Retina (tissue), 1 donor: Measurements from ENCODE around the gene SIRPD.
"Not testable (repeated sequence)": the region's sequence is repeated elsewhere in the genome, so short reads cannot be mapped to it uniquely, and the experiment has no call there.

ENCODE experiments used
- DNase-seq: peaks from one replicate; pipeline ENCODE4 v3.0.0-alpha.2; 2016

SIRPD gene

DNA sequence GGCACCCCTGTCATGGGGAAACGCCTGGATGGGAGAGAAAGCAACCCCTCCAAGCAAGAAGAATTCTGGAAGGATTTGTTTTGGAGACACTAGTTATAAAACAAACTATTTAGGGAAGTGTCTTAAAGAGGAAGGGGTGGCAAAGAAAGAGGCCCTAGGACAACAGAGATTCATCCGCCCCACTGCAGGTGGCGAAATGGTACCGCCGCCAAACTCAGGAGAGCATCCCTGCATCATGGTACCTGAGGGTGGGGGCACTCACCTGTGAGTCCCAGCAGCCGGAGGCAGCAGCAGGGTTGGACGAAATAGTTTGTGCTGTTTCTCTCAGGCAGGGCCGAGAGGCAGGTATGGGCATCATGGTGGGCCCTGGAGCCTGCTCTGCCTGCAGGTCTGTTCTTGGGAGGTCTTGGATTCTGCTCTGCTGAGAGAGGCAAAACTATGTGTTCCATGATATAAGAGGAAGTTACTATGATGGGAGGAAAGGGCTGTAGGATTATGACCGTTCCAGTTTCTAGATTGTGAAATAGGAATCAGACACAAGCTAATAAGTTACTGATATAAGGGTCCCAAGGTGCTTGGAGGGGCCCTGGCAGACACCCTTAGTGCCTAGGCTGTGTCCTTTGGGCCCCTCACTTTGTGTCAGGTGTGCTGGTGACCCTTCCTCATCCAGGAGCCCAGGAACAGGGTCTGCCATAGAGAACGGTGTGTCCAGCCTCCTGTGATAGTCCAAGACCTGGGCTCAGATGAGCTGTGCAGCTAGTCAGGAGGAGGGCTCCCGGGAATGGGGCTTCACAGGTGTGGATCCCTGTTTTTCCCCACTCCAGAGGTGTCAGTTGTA lies 20.4 kb downstream of the SIRPD start:
- no peak for DNase-seq

DNA sequence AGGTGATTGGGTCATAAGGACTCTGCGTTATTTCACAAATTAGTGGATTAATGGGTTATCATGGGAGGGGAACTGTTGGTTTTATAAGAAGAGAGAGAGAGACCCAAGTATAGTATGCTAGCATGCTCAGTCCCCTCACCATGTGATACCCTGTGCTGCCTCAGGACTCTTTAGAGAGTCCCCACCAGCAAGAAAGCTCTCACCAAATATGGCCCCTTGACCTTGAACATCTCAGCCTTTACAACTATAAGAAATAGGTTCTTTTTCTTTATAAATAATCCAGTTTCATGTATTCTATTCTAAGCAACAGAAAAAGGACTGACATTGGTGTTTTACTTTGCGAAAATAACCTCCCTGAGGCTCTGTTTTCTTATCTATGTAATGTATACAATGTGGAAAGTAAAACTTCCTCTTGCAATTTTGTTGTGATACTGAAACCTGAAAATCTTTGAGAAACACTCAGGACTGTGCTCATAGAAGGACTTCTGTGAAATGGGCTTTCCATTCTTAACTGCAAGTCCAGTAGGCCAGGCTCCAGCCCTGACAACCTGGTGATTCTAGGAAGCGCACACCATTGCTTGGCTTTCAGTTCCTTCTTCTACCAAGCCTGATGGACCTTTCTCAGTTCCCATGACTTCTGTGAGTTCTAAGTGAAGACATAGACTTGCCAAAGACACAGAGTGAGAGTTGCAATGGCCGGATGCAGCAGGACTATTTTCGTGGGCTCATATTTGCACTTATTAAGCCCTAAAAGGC lies 21.9 kb downstream of the SIRPD start:
- DNase-seq, result no peak

DNA sequence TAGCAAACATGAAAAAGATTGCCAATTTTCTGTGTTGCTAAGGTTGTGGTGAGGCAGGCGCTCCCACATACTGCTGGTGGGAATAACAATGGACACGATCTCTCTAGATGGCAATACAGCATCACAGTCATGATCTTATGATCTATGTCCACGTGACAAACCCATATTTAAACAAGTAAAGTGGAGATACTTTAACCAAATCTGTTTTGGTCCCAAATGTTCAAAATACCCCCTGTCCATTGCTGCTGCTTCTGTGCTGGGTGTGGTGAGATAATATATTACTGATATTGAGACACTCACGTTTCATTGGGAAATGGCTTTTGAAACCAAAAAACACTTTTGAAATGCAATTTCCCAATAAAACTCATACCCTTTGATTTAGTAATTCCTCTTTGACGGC lies 23.0 kb downstream of the SIRPD start:
- DNase-seq, result no peak

DNA sequence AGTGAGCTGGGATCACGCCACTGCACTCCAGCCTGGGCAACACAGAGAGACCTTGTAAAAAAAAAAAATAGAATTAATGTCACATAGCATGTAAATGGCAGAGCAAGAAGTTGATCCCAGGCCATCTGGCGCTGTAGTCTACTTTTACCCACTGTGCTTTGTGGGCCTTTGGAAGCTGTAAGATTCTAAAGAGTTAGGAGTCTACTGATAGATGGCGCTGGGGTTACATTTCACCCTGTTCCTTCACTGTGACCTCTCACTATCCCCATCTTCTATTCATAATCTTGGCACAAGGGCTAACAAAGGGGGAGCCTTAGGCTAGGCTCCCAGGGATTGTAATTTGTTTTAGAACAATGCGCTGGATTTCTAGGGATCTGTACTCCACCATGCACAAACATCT lies 24.4 kb downstream of the SIRPD start:
- DNase-seq, result no peak

DNA sequence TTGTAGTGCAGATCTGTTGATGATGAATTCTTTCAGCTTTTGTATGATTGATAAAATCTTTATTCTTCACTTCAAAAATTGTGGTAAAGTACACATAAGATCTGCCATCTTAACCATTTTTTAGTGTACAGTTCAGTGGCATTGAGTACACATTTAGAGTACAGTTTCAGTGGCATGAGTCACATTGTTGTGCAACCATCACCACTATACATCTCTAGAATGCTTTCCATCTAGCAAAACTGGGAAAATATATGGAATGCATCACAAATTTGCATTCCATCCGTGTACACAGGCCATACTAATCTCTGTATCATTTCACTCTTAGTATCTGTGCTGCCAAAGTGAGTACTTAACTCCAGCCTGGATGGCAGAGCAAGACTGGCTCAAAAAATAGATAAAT lies 28.7 kb downstream of the SIRPD start:
- no peak for DNase-seq

DNA sequence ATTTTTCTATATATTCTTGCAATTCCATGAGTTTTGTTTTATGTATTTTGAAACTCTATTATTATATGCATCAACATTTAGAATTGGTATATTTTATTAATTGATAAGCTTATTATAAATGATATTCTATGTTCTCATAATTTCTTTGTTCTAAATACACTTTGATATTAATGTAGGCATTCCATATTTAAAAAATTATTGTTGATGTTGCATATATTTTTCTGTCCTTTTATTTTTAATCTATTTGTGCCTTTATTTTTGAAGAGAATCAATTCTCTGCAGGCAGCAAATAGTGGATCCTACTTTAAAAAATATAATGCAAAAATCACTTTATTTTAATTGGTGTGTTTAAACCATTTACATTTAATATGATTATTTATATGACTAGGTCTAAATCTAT lies 29.6 kb downstream of the SIRPD start:
- DNase-seq, result no peak

DNA sequence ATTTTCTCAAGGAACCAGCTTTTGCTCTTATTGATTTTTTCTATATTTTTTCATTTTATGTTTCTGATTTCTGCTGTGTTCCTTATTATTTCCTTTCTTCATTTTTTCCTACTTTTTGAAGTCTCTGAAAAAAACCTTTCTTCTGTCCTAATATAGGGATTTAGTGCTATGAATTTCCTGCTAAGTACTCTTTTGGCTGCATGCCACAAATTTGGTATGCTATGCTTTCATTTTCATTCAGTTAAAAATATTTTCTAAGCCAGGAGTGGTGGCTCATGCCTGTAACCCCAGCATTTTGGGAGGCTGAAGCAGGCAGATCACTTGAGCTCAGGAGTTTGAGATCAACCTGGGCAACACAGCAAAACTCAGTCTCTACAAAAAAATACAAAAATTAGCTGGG lies 30.6 kb downstream of the SIRPD start:
- DNase-seq, result no peak

DNA sequence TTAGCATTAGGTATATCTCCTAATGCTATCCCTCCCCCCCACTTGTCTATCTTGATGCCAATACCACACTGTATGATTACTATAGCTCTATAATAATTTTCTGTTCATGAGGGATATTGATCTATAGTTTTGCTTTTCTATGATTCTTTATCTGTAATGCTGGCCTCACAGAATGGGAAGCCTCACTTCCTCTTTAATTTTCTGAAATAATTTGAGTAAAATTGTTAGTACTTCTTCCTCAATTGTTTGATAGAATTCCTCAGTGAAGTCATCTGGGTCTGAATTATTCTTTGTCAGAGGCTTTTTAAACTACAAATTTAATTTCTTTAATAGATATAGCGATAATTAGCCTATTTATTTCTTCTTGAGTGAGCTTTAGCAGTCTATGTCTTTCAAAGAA lies 31.2 kb downstream of the SIRPD start:
- DNase-seq, result no peak

DNA sequence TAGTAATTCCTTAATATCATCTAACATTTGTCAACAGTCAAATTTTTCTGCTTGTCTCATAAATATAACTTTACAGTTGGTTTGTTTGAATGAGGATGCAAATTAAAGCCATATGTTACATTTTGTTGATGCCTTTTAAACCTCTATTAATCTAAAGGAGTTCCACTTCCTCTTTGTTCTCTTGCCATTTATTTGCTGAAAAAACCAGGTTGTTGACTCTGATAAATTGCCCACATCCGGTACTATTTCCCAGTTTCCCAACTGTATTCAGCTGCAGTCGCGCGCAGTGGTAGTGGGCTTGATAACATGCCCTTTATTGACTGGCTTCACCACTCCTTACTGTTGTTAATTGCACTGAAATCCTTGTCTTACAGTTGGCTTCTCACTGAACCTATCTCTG lies 33.5 kb downstream of the SIRPD start:
- DNase-seq, result no peak

DNA sequence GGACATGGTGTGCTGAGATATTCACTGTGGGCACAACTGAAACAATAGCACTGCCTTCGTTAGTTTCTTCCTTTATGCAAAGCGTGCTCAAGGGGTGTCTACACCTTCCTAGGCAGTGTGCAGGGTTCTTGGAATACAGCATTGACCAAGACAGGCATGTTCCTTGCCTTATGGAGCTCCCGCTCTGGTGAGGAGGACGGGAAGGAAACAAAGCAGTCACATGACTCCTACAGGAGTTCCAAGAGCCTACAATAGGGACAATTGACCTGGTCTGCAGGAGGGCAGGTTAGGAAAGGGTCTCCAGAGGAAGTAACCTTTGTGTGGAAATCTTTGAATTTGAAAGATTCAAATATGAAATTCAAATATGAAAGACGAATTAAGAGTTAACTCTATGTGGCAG lies 40.5 kb downstream of the SIRPD start:
- no peak for DNase-seq

DNA sequence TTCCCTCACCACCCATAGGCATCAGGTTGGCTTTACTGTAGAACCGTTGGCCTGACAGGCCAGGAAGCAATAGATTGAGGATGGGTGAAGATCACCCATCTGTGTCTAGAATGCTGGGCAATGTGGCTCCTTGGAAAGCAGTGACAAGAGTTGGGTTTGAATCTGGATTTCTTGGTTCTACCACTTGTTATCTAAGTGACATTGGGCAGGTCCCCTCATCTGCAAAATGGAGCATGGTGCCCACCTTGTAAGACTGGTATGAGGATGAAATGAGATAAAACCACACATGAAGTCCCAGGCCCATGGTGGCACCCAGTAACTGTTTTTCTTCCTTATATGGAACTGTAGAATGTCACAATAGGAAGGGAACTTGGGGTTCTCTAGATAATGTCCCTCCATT lies 43.7 kb downstream of the SIRPD start:
- no peak for DNase-seq

DNA sequence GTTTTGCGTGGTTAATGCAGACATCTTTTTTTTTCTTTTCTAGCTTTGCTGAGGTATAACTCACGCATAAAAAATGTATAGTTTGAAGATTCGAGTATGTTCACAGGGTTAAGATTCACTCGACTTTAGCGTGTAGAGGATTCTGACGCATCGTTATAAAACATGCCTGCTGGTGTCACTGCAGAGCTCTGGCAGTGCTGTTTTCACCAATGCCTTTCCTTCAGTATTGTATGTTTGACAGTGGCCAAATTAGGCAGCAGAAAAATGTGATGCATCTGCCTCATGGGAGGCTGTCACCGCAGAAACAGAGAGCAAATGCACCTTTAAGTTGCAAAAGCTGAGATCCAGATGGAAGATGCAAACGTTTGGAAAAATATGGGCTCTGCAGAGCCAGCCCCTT lies 48.3 kb downstream of the SIRPD start:
- DNase-seq, result no peak

DNA sequence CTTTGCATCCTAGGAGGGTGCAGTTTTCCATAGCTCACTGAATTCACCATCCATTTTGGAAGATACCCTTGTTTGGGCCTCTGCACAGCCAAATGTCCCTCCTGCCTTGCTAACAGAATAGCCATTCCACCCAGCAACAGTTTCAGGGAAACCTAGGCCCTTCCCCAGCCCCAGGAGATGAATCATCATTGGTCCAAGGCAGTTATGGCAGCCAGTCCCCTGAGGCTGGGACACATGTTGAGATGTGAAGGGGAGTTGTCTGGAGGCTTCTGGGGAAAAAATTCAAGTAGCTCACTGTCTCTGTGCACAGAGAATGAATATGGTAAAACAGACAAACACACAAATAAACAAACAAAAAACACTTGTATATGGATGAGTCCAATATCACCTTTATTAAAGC lies 48.9 kb downstream of the SIRPD start:
- no peak for DNase-seq

DNA sequence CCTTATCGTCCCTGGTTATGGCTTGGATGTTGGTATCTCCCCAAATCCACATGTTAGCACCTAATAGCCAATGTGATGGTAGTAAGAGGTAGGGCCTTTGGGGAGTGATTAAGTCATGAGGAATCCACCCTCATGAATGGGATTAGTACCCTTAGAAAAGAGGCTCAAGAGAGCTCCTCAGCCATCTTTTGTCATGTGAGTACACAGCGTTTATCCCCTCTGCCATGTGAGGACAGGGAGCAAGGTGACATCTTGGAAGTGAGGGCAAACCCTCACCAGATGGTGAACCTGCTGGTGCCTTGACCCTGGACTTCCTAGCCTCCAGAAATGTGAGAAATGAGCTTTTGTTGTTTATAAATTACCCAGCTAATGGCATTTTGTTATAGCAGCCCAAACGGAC lies 50.2 kb downstream of the SIRPD start:
- DNase-seq, result no peak

DNA sequence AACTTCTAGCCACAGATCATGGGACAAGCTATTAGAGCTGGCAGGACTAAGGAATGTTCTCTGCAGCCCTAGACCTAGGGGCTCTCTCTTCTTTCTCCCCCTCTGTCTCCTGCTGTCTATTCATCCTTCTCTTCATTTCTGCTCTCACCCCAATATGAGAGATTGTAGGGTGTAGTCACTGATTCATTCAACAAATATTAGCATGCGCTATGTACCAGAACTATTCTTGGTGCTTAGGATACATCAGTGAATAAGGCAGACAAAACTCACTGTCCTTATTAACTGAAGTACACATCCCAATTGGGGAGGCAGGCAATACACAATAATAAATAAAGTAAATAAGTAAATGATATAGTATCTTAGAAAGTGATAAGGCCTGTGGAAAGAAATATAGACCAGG lies 51.6 kb downstream of the SIRPD start:
- DNase-seq, result no peak

DNA sequence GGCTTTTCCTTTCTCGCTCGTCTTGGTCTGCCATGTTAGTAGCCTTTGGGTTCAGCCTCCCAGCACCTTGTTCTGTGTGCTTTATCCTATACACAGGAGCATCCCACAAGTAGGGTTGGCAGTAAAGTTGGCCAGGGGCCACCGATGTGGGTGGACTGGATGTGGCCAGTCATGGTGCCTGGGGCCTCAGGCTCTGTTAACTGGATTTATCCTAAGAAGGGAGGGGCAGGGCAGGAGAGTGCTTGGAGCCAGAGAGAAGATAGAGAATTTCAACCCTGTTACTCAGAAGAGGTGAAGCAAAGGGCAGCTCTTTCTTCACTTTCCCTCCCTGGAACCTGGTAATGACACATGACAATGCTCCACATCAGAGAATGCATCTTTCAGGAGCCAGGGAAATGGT lies 52.1 kb downstream of the SIRPD start:
- DNase-seq, result no peak

DNA sequence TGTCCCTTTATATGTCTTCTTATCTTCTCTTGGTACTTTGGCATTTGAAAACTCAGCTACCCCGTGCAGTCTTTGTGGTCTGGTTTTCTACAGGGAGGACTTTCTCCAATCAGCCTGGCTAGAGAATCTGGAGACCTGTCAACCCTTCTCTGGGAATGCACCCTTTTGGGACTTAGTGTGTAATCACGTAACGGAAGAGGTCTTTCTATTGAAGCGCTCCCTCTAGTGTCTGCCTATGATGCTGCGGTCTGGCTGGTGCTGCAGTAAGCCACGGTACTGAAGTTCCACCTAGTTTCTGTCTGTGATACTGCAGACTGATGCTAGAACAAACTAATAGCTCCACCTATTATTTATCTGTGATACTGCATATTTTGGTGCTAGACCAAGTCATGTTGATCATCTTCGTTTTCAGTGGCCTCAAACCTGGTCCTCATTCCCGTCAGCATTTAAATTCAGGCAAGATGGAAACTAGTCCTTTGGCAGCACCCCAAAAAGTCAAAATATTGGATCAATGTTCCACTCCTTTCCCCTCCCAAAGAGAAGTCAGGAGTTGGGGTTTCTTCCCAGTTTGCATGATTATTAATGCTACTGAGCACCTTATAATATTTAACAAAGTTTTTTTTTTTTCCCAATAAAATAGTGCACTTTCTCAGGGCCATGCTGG lies 53.8 kb downstream of the SIRPD start:
- peak; percentile 55 for DNase-seq

DNA sequence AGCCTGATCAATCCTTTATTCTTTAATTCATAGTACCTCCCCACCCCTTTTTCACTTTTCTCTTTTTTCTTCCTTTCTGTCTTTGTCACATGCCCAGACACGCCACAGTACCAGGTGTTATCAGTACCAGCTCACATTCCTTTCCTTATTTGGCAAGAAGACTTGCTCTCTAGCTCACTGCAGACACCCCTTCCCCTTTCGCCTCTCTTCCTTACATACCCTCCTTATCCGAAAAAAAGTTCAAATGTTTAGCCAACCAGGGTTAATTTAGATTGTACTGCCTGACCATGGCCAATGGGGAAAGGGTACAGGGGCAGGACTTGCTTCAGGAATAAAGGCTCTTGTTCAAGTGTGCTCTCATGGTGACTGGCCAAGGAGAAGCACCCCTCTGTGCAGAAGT lies 57.0 kb downstream of the SIRPD start:
- DNase-seq, result no peak

DNA sequence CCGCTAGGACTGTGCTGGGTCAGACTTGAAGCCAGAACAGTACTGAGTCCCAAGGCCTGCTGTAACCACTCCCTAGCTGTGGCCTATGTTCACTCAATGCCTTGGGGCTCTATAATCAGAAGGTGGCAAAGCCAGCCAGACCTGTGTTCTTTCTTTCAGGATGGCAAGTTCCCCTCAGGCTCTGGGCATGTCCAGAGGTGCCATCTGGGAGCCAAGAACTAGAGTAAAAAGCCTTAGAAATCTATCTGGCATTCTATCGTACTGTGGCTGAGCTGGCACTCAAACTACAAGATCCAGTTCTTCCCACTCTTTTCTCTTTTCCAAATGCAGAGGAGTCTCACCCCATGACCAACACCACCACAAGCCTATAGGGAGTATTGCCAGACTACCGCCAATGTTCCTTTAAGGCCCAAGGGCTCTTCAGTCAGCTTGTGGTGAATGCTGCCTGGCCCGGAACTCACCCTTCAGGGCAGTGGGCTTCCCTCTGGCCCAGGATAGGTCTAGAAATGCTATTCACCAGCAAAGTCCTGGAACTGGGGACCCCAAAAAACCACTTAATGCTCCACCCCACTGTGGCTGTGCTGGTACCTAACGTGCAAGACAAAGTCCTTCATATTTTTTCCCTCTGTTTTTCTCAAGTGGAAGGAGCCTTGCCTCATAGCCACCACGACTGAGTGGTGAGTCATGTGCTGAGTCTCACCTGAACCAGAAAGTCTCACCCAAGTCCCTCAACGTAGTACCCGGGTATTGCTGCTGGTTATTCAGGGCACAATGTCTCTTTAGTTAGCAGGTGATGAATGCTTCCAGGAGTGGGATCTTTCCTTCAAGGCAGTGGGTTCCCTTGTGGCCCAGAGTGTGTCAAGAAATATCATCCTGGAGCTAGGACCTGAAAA lies 57.7 kb downstream of the SIRPD start:
- no peak for DNase-seq

DNA sequence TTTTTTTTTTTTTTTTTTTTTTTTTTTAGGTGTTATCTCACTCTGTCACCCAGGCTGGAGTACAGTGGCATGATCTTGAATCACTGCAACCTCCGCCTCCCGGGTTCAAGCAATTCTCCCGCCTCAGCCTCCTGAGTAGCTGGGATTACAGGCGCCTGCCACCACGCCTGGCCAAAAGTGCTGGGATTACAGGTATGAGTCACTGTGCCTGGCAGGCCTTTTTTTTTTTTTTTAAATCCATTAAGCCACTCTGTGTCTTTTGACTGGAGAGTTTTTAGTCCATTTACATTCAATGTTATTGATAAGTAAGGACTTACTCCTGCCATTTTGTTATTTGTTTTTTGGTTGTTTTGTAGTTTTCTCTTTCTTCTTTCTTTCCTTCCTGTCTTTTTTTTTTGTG lies 60.1 kb downstream of the SIRPD start:
- DNase-seq, result not testable (repeated sequence)

DNA sequence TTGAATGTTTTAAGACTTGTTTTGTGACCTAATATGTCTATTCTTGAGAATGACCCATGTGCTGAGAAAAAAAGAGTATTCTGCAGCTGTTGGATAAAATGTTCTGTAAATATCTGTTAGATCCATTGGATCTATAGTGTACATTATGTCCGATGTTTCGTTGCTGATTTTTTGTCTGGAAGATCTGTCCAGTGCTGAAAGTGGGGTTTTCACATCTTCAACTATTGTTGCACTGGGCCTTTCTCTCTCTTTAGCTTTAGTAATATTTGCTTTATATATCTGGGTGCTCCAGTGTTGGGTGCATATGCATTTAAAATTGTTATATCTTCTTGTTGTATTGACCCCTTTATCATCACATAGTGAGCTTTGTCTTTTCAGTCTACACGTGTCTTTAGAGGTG lies 60.6 kb downstream of the SIRPD start:
- no peak for DNase-seq

DNA sequence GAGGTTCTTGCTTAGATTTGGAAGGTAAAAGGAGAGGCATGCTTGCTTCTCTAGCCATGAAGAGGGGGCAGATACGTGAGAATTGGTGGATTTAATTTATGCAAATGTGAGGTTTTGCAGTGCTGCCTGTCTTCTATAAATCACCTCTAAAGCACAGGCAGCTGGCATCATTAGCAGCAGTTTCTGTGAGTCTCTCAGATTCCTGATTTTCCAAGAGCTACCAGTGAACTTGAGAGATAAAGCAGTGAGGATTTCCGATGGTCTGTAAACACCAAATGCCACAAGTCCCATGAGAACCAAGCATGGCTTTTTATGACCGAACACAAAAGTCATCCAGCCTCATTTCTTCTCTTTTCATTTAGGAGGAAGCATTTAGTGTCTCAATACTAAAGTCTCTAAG lies 63.1 kb downstream of the SIRPD start:
- no peak for DNase-seq

DNA sequence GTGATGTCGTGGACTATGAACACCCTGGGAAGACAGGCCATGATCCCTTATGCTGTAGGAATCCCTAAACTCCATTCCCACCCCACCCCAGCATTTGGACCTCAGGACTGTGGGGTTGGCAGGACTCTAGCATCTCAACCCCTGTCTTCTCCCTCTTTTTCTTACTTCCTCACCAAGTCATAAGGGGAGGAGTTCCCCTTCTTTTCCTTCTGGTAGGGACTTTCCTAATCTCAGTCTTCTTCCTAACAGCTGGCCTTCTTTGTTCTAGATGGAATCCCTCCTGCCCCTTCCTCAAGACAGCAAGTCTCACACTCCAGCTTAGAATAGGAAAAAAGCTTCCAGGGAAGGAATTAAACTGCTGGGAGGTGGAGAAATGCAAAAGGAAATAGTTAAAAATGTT lies 64.0 kb downstream of the SIRPD start:
- DNase-seq, result no peak
